B cell (primary cell): ENCODE results near the gene ARHGAP6. TPM values are rescaled to one million over a fixed set of nuclear protein-coding genes. Genes with fewer than 3 reads are reported as not detected.

Experiments used
- ATAC-seq: fragments of 200-7000 bp; cut with Tn5 transposase; one replicate; pipeline ENCODE4 v1.10.0; 2021; ENCODE audit warnings: low read depth, mild to moderate bottlenecking, moderate number of reproducible peaks, moderate library complexity
- CTCF ChIA-PET: fragments of 350-600 bp; sonication (Branson Sonifier 250); formaldehyde crosslinking; loops from one replicate; lab custom pipeline; 2021; ENCODE audit warnings: antibody characterized with exemption, inconsistent platforms; lab: Charles Lee
- POLR2A ChIA-PET: fragments of 350-600 bp; sonication (Branson Sonifier 250); formaldehyde crosslinking; loops from one replicate; lab custom pipeline; 2021; ENCODE audit warnings: antibody characterized with exemption; lab: Charles Lee
- DNase-seq: peaks from one replicate; pipeline ENCODE4 v3.0.0; 2013
- H2AFZ ChIP-seq: 2 replicates; pipeline ENCODE4 v1.6.1; 2012; ENCODE audit warnings: mild to moderate bottlenecking, low read depth, low read length; ENCODE audit not compliant: insufficient read depth, poor library complexity, severe bottlenecking
- H3K27ac ChIP-seq, 2 donors: 1 replicate in 1 of 2; 2 replicates in 1 of 2; pipeline ENCODE4 v1.5.1; 2012 to 2013; ENCODE audit warnings: low read length in 2 of 2, mild to moderate bottlenecking in 2 of 2, moderate library complexity in 1 of 2
- H3K27me3 ChIP-seq, 4 experiments: fragments of 200-600 bp in 1 of 4; sonication (generic) in 1 of 4; replicated peaks in 1 of 4; 1 replicate in 2 of 4; 2 replicates in 2 of 4; pipeline versions ENCODE4 v1.6.1 to v1.7.0; 2013 to 2016; ENCODE audit warnings: low read length in 3 of 4, mild to moderate bottlenecking in 2 of 4, mixed read lengths in 1 of 4, moderate library complexity in 1 of 4; ENCODE audit not compliant: insufficient read depth in 4 of 4, control insufficient read depth in 3 of 4; ENCODE audit errors: control extremely low read depth in 1 of 4
- H3K36me3 ChIP-seq, 2 experiments: replicated peaks in 1 of 2; 1 replicate in 1 of 2; 2 replicates in 1 of 2; pipeline versions ENCODE4 v1.6.1 to v1.7.1; 2013; ENCODE audit warnings: low read length in 1 of 2; ENCODE audit not compliant: insufficient read depth in 2 of 2, control insufficient read depth in 1 of 2; ENCODE audit errors: control extremely low read depth in 1 of 2, extremely low read depth in 1 of 2
- H3K4me1 ChIP-seq, 2 donors: fragments of 200-600 bp in 1 of 2; sonication (generic) in 1 of 2; 1 replicate in 1 of 2; 2 replicates in 1 of 2; pipeline versions ENCODE4 v1.5.1 to v1.6.1; 2013 to 2017; ENCODE audit warnings: low read length in 2 of 2; ENCODE audit not compliant: control insufficient read depth in 2 of 2, insufficient read depth in 2 of 2
- H3K4me2 ChIP-seq: replicated peaks from 2 replicates; pipeline ENCODE3; 2012; ENCODE audit warnings: mild to moderate bottlenecking, low read depth, low read length; ENCODE audit not compliant: poor library complexity, severe bottlenecking
- H3K4me3 ChIP-seq, 5 experiments: fragments of 200-600 bp in 1 of 5; sonication (generic) in 1 of 5; 1 replicate in 3 of 5; 2 replicates in 2 of 5; pipeline versions ENCODE4 v1.5.1 to v1.7.0; 2011 to 2016; ENCODE audit warnings: low read length in 4 of 5, mild to moderate bottlenecking in 4 of 5, low read depth in 2 of 5, control low read depth in 1 of 5, moderate library complexity in 1 of 5; ENCODE audit not compliant: insufficient read depth in 1 of 5; ENCODE audit errors: control extremely low read depth in 1 of 5, extremely low read depth in 1 of 5
- H3K79me2 ChIP-seq: fragments of 200-600 bp; sonication (generic); one replicate; pipeline ENCODE4 v1.6.0; 2016; ENCODE audit warnings: low read length; ENCODE audit not compliant: control insufficient read depth, insufficient read depth
- H3K9ac ChIP-seq: fragments of 200-600 bp; sonication (generic); 2 replicates; pipeline ENCODE4 v1.6.1; 2017; ENCODE audit warnings: mild to moderate bottlenecking, low read length, moderate library complexity
- H3K9me3 ChIP-seq, 3 donors: one replicate each; pipeline versions ENCODE4 v1.6.1 to v1.7.1; 2013; ENCODE audit warnings: low read length in 2 of 3; ENCODE audit not compliant: control insufficient read depth in 2 of 3, insufficient read depth in 1 of 3; ENCODE audit errors: control extremely low read depth in 1 of 3
- H4K20me1 ChIP-seq: 2 replicates; pipeline ENCODE4 v1.6.0; 2012; ENCODE audit warnings: mild to moderate bottlenecking, low read length; ENCODE audit not compliant: insufficient read depth, control insufficient read depth, poor library complexity, severe bottlenecking
- H3K27ac Mint-ChIP-seq: one replicate; pipeline ENCODE4 v1.8.0; 2021; ENCODE audit warnings: mixed read lengths
- H3K27me3 Mint-ChIP-seq: one replicate; pipeline ENCODE4 v1.8.0; 2021; ENCODE audit warnings: mixed read lengths
- H3K4me1 Mint-ChIP-seq: one replicate; pipeline ENCODE4 v1.8.0; 2021; ENCODE audit warnings: mixed read lengths
- H3K4me3 Mint-ChIP-seq: one replicate; pipeline ENCODE4 v1.8.0; 2021; ENCODE audit warnings: mixed read lengths
- H3K9me3 Mint-ChIP-seq: one replicate; pipeline ENCODE4 v1.8.0; 2022; ENCODE audit warnings: mixed read lengths; ENCODE audit not compliant: insufficient read depth
- CTCF ChIP-seq: fragments of 200-600 bp; IDR thresholded peaks from one replicate; pipeline ENCODE4 v1.8.0; 2022; ENCODE audit warnings: antibody characterized with exemption, mild to moderate bottlenecking
- EZH2 ChIP-seq: IDR thresholded peaks from 2 replicates; pipeline ENCODE4 v1.6.1; 2012; ENCODE audit warnings: borderline replicate concordance, low read depth, mild to moderate bottlenecking, moderate library complexity, low read length; ENCODE audit not compliant: insufficient read depth, poor library complexity, severe bottlenecking
- WGBS: methylation state at CpG from one replicate; pipeline ENCODE4 v1.1.5; 2013; ENCODE audit warnings: missing lambda C conversion rate; ENCODE audit not compliant: insufficient coverage; 5-methylcytosine and 5-hydroxymethylcytosine counted together
- intact Hi-C: fragments of 100-400 bp; cut with micrococcal nuclease; formaldehyde crosslinking; loops from one replicate; pipeline ENCODE4 v1.10.0; 2022
- polyA plus RNA-seq: library from polyadenylated mRNA; depleted of rRNA; stranded (reverse); fragments of >200 nt; gene quantifications from 2 replicates; pipeline ENCODE4 v1.2.3, GENCODE V29; 2012
- total RNA-seq, 2 donors: library from RNA; stranded (reverse); fragments of 120-200 nt in 1 of 2; gene quantifications; 1 replicate in 1 of 2; 2 replicates in 1 of 2; pipeline versions ENCODE4 v1.2.3 to v1.2.4, GENCODE V29; 2013 to 2022

Gene ARHGAP6
- total and polyA plus RNA-seq, 2 donors (not counting 1 experiment from before 2014, with no cell fraction given), result 1.6 to 2.6 TPM

- H3K9ac ChIP-seq, result no peak overlapping the region
- Mint-ChIP-seq H3K27ac (no peak overlapping the region), H3K9me3 (peaks cover 2% of the 10 kb centered on the region), H3K4me3 (no peak overlapping the region), H3K27me3 (peaks cover 7% of the 10 kb centered on the region), H3K4me1 (peaks cover 2% of the 10 kb centered on the region)
- intact Hi-C loops, result loop anchor here (5.0 to 10.0 kb wide), 2 partner anchors 33 to 51 kb away; no protein-coding TSS in a partner anchor
- POLR2A ChIA-PET, result no interaction called here
- no peak overlapping the region for H2AFZ ChIP-seq
- H3K9me3 ChIP-seq, result no peaks in the 10 kb centered on the region
- no peak for DNase-seq
- CTCF ChIA-PET, result no interaction called here
- no peak overlapping the region for H3K27ac ChIP-seq
- H3K36me3 ChIP-seq, result no peaks in the 10 kb centered on the region
- H3K4me2 ChIP-seq, result no peak overlapping the region
- no peak for TF ChIP-seq EZH2
- no peak for TF ChIP-seq CTCF
- H3K27me3 ChIP-seq, result no peaks in the 10 kb centered on the region
- no peak overlapping the region for H3K4me3 ChIP-seq
- H3K79me2 ChIP-seq, result no peaks in the 10 kb centered on the region
- no CpG with 5 or more reads among the region's 1 CpG for WGBS
- no peaks in the 10 kb centered on the region for H4K20me1 ChIP-seq
- no peak for ATAC-seq
- no peaks in the 10 kb centered on the region for H3K4me1 ChIP-seq
Measured at GRCh38 chrX:11375614-11376119, 290.1 kb downstream of the ARHGAP6 start.

GRCh38 chrX:11374570-11374969 lies 291.1 kb downstream of the ARHGAP6 start:
- WGBS, result 100% methylated on average over 1 of the region's 2 CpGs
- ChIA-PET POLR2A (no interaction called here), CTCF (no interaction called here)
- no peak for DNase-seq
- intact Hi-C loops, result loop anchor here (10.0 kb wide), 1 partner anchor 50 kb away; no protein-coding TSS in a partner anchor
- Histone ChIP-seq H3K4me2 (no peak overlapping the region), H3K27me3 (no peaks in the 10 kb centered on the region), H3K79me2 (no peaks in the 10 kb centered on the region), H3K9me3 (no peaks in the 10 kb centered on the region), H4K20me1 (no peaks in the 10 kb centered on the region), H3K4me3 (no peak overlapping the region), H3K9ac (no peak overlapping the region), H2AFZ (no peak overlapping the region), H3K36me3 (no peaks in the 10 kb centered on the region), H3K4me1 (no peaks in the 10 kb centered on the region), H3K27ac (no peak overlapping the region)
- H3K9me3 Mint-ChIP-seq, result peaks cover 2% of the 10 kb centered on the region
- peaks cover 2% of the 10 kb centered on the region for H3K4me1 Mint-ChIP-seq
- ATAC-seq, result no peak
- TF ChIP-seq CTCF, result no peak
- TF ChIP-seq EZH2, result no peak
- no peak overlapping the region for H3K4me3 Mint-ChIP-seq
- peaks cover 7% of the 10 kb centered on the region for H3K27me3 Mint-ChIP-seq
- no peak overlapping the region for H3K27ac Mint-ChIP-seq
